ENCODE measurements around the gene ASTN1.

ASTN1 gene

GRCh38 chr1:176919386-176920378 is 244.8 kb downstream of the ASTN1 start:
- no peak for DNase-seq

GRCh38 chr1:176905648-176906047 is 258.9 kb downstream of the ASTN1 start:
- no peak for DNase-seq

GRCh38 chr1:176904057-176904751 is 260.3 kb downstream of the ASTN1 start:
- DNase-seq, result no peak

GRCh38 chr1:176903474-176903873 is 261.0 kb downstream of the ASTN1 start:
- no peak for DNase-seq

- DNase-seq, result no peak
Observed at GRCh38 chr1:176899321-176899720, 265.2 kb downstream of the ASTN1 start.

- DNase-seq, result no peak
Observed at GRCh38 chr1:176897350-176898236, 266.9 kb downstream of the ASTN1 start.

- DNase-seq, result no peak
Observed at GRCh38 chr1:176896216-176896615, 268.3 kb downstream of the ASTN1 start.

GRCh38 chr1:176894450-176894849 is 270.1 kb downstream of the ASTN1 start:
- no peak for DNase-seq

GRCh38 chr1:176893625-176894352 is 270.7 kb downstream of the ASTN1 start:
- DNase-seq, result no peak

- DNase-seq, result no peak
Observed at GRCh38 chr1:176888471-176889032, 276.0 kb downstream of the ASTN1 start.

GRCh38 chr1:176885751-176886150 is 278.8 kb downstream of the ASTN1 start:
- DNase-seq, result no peak

GRCh38 chr1:176885341-176885740 is 279.2 kb downstream of the ASTN1 start:
- no peak for DNase-seq

- no peak for DNase-seq
Observed at GRCh38 chr1:176884911-176885310, 279.6 kb downstream of the ASTN1 start.

- no peak for DNase-seq
Observed at GRCh38 chr1:176884286-176884685, 280.2 kb downstream of the ASTN1 start.

GRCh38 chr1:176880955-176881595 is 283.4 kb downstream of the ASTN1 start:
- DNase-seq, result no peak

- DNase-seq, result no peak
Observed at GRCh38 chr1:176879784-176880620, 284.5 kb downstream of the ASTN1 start.

GRCh38 chr1:176878750-176879536 is 285.6 kb downstream of the ASTN1 start:
- DNase-seq, result no peak

- DNase-seq, result no peak
Observed at GRCh38 chr1:176877557-176877956, 287.0 kb downstream of the ASTN1 start.

- no peak for DNase-seq
Observed at GRCh38 chr1:176876966-176877515, 287.5 kb downstream of the ASTN1 start.

Measured in CD4-positive, alpha-beta T cell treated with Interleukin-15 for 1 hour (primary cell).